HEK293 (cell line): Measurements from ENCODE around the gene MEGF9.

Experiments used
- CTCF ChIP-seq: fragments of 450-650 bp; formaldehyde crosslinking; IDR thresholded peaks from 2 replicates; pipeline ENCODE4 v1.5.1; 2016; ENCODE audit warnings: missing biosample characterization, missing genetic modification characterization
- GFI1B ChIP-seq: fragments of 450-650 bp; formaldehyde crosslinking; IDR thresholded peaks from 2 replicates; pipeline ENCODE4 v1.5.1; 2016; ENCODE audit warnings: missing biosample characterization, missing genetic modification characterization
- REST ChIP-seq: fragments of 450-650 bp; formaldehyde crosslinking; IDR thresholded peaks from 2 replicates; pipeline ENCODE4 v1.5.1; 2016; ENCODE audit warnings: missing biosample characterization, missing genetic modification characterization
- ZBTB7A ChIP-seq: fragments of 450-650 bp; formaldehyde crosslinking; IDR thresholded peaks from 2 replicates; pipeline ENCODE4 v1.5.1; 2016; ENCODE audit warnings: low read depth, missing biosample characterization, missing genetic modification characterization
- ZBTB8A ChIP-seq: fragments of 450-650 bp; formaldehyde crosslinking; IDR thresholded peaks from 2 replicates; pipeline ENCODE4 v1.5.1; 2016; ENCODE audit warnings: missing biosample characterization, missing genetic modification characterization
- ZNF433 ChIP-seq: fragments of 450-650 bp; formaldehyde crosslinking; IDR thresholded peaks from 2 replicates; pipeline ENCODE4 v1.5.1; 2016; ENCODE audit warnings: missing biosample characterization, missing genetic modification characterization, low read depth
- ZNF639 ChIP-seq: fragments of 450-650 bp; formaldehyde crosslinking; IDR thresholded peaks from 2 replicates; pipeline ENCODE4 v1.5.1; 2016; ENCODE audit warnings: missing biosample characterization, missing genetic modification characterization
- ZNF677 ChIP-seq: fragments of 450-650 bp; IDR thresholded peaks from 2 replicates; pipeline ENCODE4 v1.5.0; 2018; ENCODE audit warnings: missing biosample characterization, mild to moderate bottlenecking, missing genetic modification characterization, moderate library complexity

- TF ChIP-seq GFI1B (tag by site-specific recombination) (no peak), ZBTB7A (no peak), CTCF (tag by site-specific recombination) (no peak), ZNF677 (tag by site-specific recombination) (no peak), ZNF433 (tag by site-specific recombination) (no peak), REST (tag by site-specific recombination) (no peak), ZBTB8A (tag by site-specific recombination) (no peak), ZNF639 (tag by site-specific recombination) (no peak)
Measured at GRCh38 chr9:120663380-120663779, 50.9 kb downstream of the MEGF9 start.
